Peyer's patch (tissue), 4 donors: ENCODE results near the gene SYK. TPM values are rescaled to one million over a fixed set of nuclear protein-coding genes. Genes with fewer than 3 reads are reported as not detected.

Experiments used
- DNase-seq, 3 donors: peaks; one replicate each; pipeline ENCODE4 v3.0.0-alpha.2; 2017 to 2019
- H3K27ac ChIP-seq, 4 donors: fragments of 200-600 bp; sonication (generic); one replicate each; pipeline ENCODE4 v1.5.1; 2016 to 2019
- H3K27me3 ChIP-seq, 2 donors: fragments of 200-600 bp; sonication (generic); one replicate each; pipeline ENCODE4 v1.5.1; 2019
- H3K36me3 ChIP-seq, 3 donors: fragments of 200-600 bp; sonication (generic); one replicate each; pipeline ENCODE4 v1.5.1; 2016 to 2019
- H3K4me1 ChIP-seq, 4 donors: fragments of 200-600 bp; sonication (generic); one replicate each; pipeline ENCODE4 v1.5.1; 2016 to 2019
- H3K4me3 ChIP-seq, 4 donors: fragments of 200-600 bp; sonication (generic); 1 replicate in 3 of 4; 2 replicates in 1 of 4; pipeline ENCODE4 v1.5.1; 2016 to 2019; ENCODE audit warnings: mild to moderate bottlenecking in 1 of 4
- H3K9me3 ChIP-seq, 4 donors: fragments of 200-600 bp; sonication (generic); one replicate each; pipeline ENCODE4 v1.5.1; 2016 to 2019; ENCODE audit warnings: mild to moderate bottlenecking in 1 of 4
- POLR2A ChIP-seq, 2 donors: fragments of 450-650 bp; IDR thresholded peaks; one replicate each; pipeline ENCODE4 v1.5.1; 2017; ENCODE audit warnings: antibody characterized with exemption in 2 of 2, mild to moderate bottlenecking in 2 of 2, moderate library complexity in 2 of 2
- total RNA-seq, 4 donors: library from RNA; depleted of rRNA; stranded (reverse); fragments of >200 nt; gene quantifications; one replicate each; pipeline ENCODE4 v1.1.0, GENCODE V29; 2016
- TF ChIP-seq, protein P1 (sequence below), 6 experiments: fragments of 450-650 bp in 4 of 6; fragments of 200-600 bp in 2 of 6; sonication (generic) in 1 of 6; IDR thresholded peaks; one replicate each; pipeline ENCODE4 v1.5.1; 2017 to 2019; ENCODE audit warnings: antibody characterized with exemption in 6 of 6, mild to moderate bottlenecking in 3 of 6, moderate library complexity in 1 of 6

Gene SYK
- total RNA-seq, 4 donors from 2014 or later: 48.7 to 81.7 (median 60.0) TPM

DNA sequence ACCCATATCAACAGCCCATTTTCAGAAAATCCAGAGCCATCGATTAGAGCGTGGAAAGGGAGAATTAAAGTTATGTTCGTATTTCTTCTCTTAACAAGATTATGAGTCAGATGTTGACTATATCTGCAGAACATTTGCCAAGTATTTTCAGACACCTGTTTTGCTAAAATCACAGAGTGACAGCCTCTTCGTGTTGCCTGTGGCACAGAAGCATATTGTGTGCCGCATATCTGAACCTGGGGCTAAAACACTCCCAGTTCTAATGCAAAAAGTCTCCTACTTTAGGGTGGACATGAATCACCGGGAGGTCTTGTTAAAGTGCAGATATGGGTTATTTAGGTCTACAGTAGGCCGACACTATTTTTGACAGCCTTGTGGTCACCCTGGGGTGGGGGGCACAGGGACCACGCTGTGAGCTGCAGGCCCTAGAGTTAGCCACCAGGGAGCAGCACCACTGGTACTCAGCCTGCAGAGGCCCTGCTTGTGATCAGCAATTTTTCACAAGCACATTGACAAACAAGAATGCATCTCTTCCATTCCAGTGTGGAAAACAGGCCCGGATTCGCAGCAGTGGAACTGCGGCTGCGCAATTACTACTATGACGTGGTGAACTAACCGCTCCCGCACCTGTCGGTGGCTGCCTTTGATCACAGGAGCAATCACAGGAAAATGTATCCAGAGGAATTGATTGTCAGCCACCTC lies 93.5 kb downstream of the SYK start:
- Histone ChIP-seq H3K36me3 (peaks cover 0 to 58% (median 0%) of the 10 kb centered on the region in 3 donors), H3K27me3 (no peaks in the 10 kb centered on the region), H3K4me3 (no peak overlapping the region), H3K9me3 (no peaks in the 10 kb centered on the region), H3K4me1 (no peaks in the 10 kb centered on the region), H3K27ac (no peak overlapping the region)
- DNase-seq: no peak
- TF ChIP-seq POLR2A (IDR thresholded peaks at IDR 0.05): no peak
- TF ChIP-seq, protein P1, sequence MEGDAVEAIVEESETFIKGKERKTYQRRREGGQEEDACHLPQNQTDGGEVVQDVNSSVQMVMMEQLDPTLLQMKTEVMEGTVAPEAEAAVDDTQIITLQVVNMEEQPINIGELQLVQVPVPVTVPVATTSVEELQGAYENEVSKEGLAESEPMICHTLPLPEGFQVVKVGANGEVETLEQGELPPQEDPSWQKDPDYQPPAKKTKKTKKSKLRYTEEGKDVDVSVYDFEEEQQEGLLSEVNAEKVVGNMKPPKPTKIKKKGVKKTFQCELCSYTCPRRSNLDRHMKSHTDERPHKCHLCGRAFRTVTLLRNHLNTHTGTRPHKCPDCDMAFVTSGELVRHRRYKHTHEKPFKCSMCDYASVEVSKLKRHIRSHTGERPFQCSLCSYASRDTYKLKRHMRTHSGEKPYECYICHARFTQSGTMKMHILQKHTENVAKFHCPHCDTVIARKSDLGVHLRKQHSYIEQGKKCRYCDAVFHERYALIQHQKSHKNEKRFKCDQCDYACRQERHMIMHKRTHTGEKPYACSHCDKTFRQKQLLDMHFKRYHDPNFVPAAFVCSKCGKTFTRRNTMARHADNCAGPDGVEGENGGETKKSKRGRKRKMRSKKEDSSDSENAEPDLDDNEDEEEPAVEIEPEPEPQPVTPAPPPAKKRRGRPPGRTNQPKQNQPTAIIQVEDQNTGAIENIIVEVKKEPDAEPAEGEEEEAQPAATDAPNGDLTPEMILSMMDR (IDR thresholded peaks at IDR 0.05): peak in 4 of 6 experiments; percentile 22 to 30 (median 26)

DNA sequence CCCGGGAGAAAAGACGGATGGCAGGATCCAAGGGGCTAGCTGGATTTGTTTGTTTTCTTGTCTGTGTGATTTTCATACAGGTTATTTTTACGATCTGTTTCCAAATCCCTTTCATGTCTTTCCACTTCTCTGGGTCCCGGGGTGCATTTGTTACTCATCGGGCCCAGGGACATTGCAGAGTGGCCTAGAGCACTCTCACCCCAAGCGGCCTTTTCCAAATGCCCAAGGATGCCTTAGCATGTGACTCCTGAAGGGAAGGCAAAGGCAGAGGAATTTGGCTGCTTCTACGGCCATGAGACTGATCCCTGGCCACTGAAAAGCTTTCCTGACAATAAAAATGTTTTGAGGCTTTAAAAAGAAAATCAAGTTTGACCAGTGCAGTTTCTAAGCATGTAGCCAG lies 94.2 kb downstream of the SYK start:
- H3K4me1 ChIP-seq: no peaks in the 10 kb centered on the region
- no peaks in the 10 kb centered on the region for H3K27me3 ChIP-seq
- DNase-seq: no peak
- H3K9me3 ChIP-seq: no peaks in the 10 kb centered on the region
- TF ChIP-seq, protein P1 (IDR thresholded peaks at IDR 0.05): no peak
- TF ChIP-seq POLR2A (IDR thresholded peaks at IDR 0.05): no peak
- H3K27ac ChIP-seq: no peak overlapping the region
- peaks cover 0 to 56% (median 0%) of the 10 kb centered on the region in 3 donors for H3K36me3 ChIP-seq
- H3K4me3 ChIP-seq: no peak overlapping the region

DNA sequence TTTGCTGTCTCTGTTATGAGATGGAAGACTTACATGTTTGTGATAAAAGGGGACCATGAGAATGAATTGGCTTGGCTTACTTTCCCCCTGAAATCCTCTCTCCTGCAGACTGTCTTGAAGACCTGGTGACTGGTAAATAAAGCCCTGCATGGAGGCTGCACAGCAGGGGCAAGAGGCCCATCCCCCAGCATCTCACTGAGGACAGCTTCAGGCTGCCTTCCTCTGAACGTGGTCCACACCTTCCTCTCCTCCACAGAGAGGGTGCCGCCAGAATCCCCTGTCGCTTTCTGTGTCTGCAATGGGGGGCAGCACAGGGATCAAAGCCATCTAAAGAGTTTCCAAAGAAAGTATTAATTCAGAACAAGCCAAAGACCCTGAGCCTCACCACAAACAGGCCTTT lies 94.6 kb downstream of the SYK start:
- no peak for TF ChIP-seq POLR2A (IDR thresholded peaks at IDR 0.05)
- TF ChIP-seq, protein P1 (IDR thresholded peaks at IDR 0.05): no peak
- H3K9me3 ChIP-seq: no peaks in the 10 kb centered on the region
- no peaks in the 10 kb centered on the region for H3K4me1 ChIP-seq
- no peaks in the 10 kb centered on the region for H3K27me3 ChIP-seq
- H3K4me3 ChIP-seq: no peak overlapping the region
- H3K36me3 ChIP-seq: peaks cover 0 to 54% (median 0%) of the 10 kb centered on the region in 3 donors
- no peak overlapping the region for H3K27ac ChIP-seq
- no peak for DNase-seq

DNA sequence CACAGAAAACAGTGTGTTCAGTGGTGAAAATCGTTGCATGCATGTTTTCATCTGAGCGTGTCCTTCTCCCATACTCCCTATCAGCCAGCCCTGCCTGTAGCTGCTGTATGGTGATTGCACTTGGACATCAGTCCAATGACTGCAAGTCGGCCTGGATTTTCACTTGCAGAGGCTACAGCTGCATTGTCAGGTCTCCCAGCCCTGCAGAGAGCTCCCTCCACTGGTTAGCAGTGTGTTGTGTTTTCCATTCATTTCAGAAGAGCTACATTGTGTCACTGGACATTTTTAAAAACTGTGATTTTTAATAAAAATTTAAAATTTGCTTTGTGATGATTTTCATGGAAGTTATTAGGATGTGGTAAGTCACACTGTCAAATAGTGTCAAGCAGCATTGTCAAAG lies 96.6 kb downstream of the SYK start:
- Histone ChIP-seq H3K4me1 (no peaks in the 10 kb centered on the region), H3K27ac (no peak overlapping the region), H3K9me3 (no peaks in the 10 kb centered on the region), H3K4me3 (no peak overlapping the region), H3K36me3 (peaks cover 0 to 36% (median 0%) of the 10 kb centered on the region in 3 donors), H3K27me3 (no peaks in the 10 kb centered on the region)
- DNase-seq: no peak
- TF ChIP-seq, protein P1 (IDR thresholded peaks at IDR 0.05): no peak
- TF ChIP-seq POLR2A (IDR thresholded peaks at IDR 0.05): no peak

DNA sequence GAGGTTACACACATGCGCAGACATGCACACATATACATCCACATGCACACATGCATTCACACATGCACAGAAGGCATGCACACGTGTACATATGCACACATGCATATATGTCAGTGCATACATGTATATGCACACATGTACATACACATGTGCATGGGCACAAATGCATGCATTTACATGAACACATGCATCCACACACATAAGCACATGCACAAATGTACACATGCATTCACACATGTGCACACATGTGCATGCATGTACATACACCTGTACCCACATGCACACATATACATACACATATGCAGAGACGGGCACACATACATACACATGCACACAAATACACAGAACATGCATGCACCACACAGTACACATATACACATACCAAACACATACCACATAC lies 97.7 kb downstream of the SYK start:
- H3K36me3 ChIP-seq: peaks cover 0 to 30% (median 0%) of the 10 kb centered on the region in 3 donors
- H3K4me1 ChIP-seq: no peaks in the 10 kb centered on the region
- no peak overlapping the region for H3K27ac ChIP-seq
- no peak overlapping the region for H3K4me3 ChIP-seq
- H3K9me3 ChIP-seq: no peaks in the 10 kb centered on the region
- TF ChIP-seq, protein P1 (IDR thresholded peaks at IDR 0.05): no peak
- no peak for TF ChIP-seq POLR2A (IDR thresholded peaks at IDR 0.05)
- DNase-seq: no peak
- H3K27me3 ChIP-seq: no peaks in the 10 kb centered on the region
